A549 (cell line): ENCODE measurements around the gene NRN1L. TPM values are rescaled to one million over a fixed set of nuclear protein-coding genes. Genes with fewer than 3 reads are reported as not detected.

Experiments
- ATAC-seq, 2 experiments: fragments of 200-7000 bp in 1 of 2; fragments of >200 bp in 1 of 2; cut with Nextera tagmentation in 1 of 2; cut with Tn5 transposase in 1 of 2; 3 replicates each; pipeline versions ENCODE4 v1.8.0 to v1.9.1; 2018 to 2020; ENCODE audit warnings: mild to moderate bottlenecking in 1 of 2, moderate library complexity in 1 of 2
- CTCF ChIA-PET: fragments of 300-600 bp; sonication (Branson Sonifier 250); formaldehyde crosslinking; extraction: SDS; loops from one replicate; lab custom pipeline; 2021; ENCODE audit warnings: antibody characterized with exemption, inconsistent platforms; lab: Yijun Ruan, JAX
- POLR2A ChIA-PET: fragments of 350-600 bp; formaldehyde crosslinking; extraction: SDS; loops from one replicate; lab custom pipeline; 2021; ENCODE audit warnings: antibody characterized with exemption, inconsistent platforms; lab: Yijun Ruan, JAX
- DNase-seq, 2 experiments: peaks; one replicate each; pipeline versions ENCODE4 v3.0.0 to v3.0.0-alpha.2; 2011 to 2016; ENCODE audit warnings: low read depth in 1 of 2, low spot score in 1 of 2
- FAIRE-seq: peaks from 2 replicates; lab custom pipeline; 2011; peaks lifted over from hg19 to GRCh38; lab: Jason Lieb, UNC
- H3K27ac ChIP-seq, 2 experiments: fragments of >200 bp; sonication (Bioruptor Twin); formaldehyde crosslinking; 3 replicates each; pipeline ENCODE4 v1.5.1; 2016 to 2017
- H3K4me1 ChIP-seq: fragments of >200 bp; sonication (Bioruptor Twin); formaldehyde crosslinking; 3 replicates; pipeline ENCODE4 v1.6.1; 2016
- H3K4me2 ChIP-seq: fragments of >200 bp; sonication (Bioruptor Twin); formaldehyde crosslinking; 3 replicates; pipeline ENCODE4 v1.6.1; 2016
- H3K4me3 ChIP-seq: fragments of >200 bp; sonication (Bioruptor Twin); formaldehyde crosslinking; 3 replicates; pipeline ENCODE4 v1.5.1; 2016
- H3K9me3 ChIP-seq: fragments of >200 bp; sonication (Bioruptor Twin); formaldehyde crosslinking; 3 replicates; pipeline ENCODE4 v1.6.1; 2016
- BCL3 ChIP-seq: fragments of >200 bp; sonication (Bioruptor Twin); formaldehyde crosslinking; IDR thresholded peaks from 3 replicates; pipeline ENCODE4 v1.6.1; 2016
- BHLHE40 ChIP-seq: IDR thresholded peaks from 2 replicates; pipeline ENCODE4 v1.6.1; 2012; ENCODE audit warnings: low read depth, low read length, inconsistent platforms
- CBX8 ChIP-seq: fragments of 200-600 bp; sonication (generic); IDR thresholded peaks from 2 replicates; pipeline ENCODE4 v1.6.1; 2016
- CHD2 ChIP-seq: fragments of 150-350 bp; IDR thresholded peaks from 2 replicates; pipeline ENCODE4 v1.6.1; 2014; ENCODE audit warnings: low read length; ENCODE audit not compliant: partially characterized antibody
- CTCF ChIP-seq: fragments of >200 bp; sonication (Bioruptor Twin); formaldehyde crosslinking; IDR thresholded peaks from 3 replicates; pipeline ENCODE4 v1.5.1; 2016
- E2F6 ChIP-seq: IDR thresholded peaks from 2 replicates; pipeline ENCODE4 v1.6.1; 2012; ENCODE audit warnings: low read depth, borderline replicate concordance
- EHMT2 ChIP-seq: fragments of 200-600 bp; sonication (generic); IDR thresholded peaks from 2 replicates; pipeline ENCODE4 v1.6.1; 2016; ENCODE audit warnings: antibody characterized with exemption, low read depth, mild to moderate bottlenecking, moderate library complexity
- EP300 ChIP-seq, 2 experiments: fragments of >200 bp; sonication (Bioruptor Twin); formaldehyde crosslinking; IDR thresholded peaks; 2 replicates in 1 of 2; 3 replicates in 1 of 2; pipeline ENCODE4 v1.6.1; 2016 to 2017
- ESRRA ChIP-seq: fragments of 150-350 bp; IDR thresholded peaks from 2 replicates; pipeline ENCODE4 v1.6.1; 2014; ENCODE audit warnings: mild to moderate bottlenecking, low read length, borderline replicate concordance
- FOSB ChIP-seq: fragments of 250-450 bp; sonication (Bioruptor Pico); IDR thresholded peaks from 2 replicates; pipeline ENCODE4 v1.5.0; 2020; ENCODE audit warnings: mild to moderate bottlenecking, moderate library complexity
- GATA3 ChIP-seq: IDR thresholded peaks from 2 replicates; pipeline ENCODE4 v1.6.1; 2012; ENCODE audit warnings: borderline replicate concordance
- HES2 ChIP-seq: fragments of >200 bp; sonication (Bioruptor Twin); formaldehyde crosslinking; IDR thresholded peaks from 2 replicates; pipeline ENCODE4 v1.6.1; 2016
- HOXA7 ChIP-seq: fragments of 250-450 bp; sonication (Bioruptor Pico); IDR thresholded peaks from 2 replicates; pipeline ENCODE4 v1.5.0; 2020; ENCODE audit warnings: mild to moderate bottlenecking, moderate library complexity
- JUN ChIP-seq, 2 experiments: fragments of >200 bp; sonication (Bioruptor Twin); formaldehyde crosslinking; IDR thresholded peaks; 2 replicates in 1 of 2; 3 replicates in 1 of 2; pipeline ENCODE4 v1.6.1; 2016 to 2017
- KDM1A ChIP-seq: fragments of 200-600 bp; sonication (generic); IDR thresholded peaks from 2 replicates; pipeline ENCODE4 v1.6.1; 2016; ENCODE audit warnings: low read depth, mild to moderate bottlenecking
- KDM5A ChIP-seq: fragments of 200-600 bp; sonication (generic); IDR thresholded peaks from 2 replicates; pipeline ENCODE4 v1.6.1; 2016; ENCODE audit warnings: antibody characterized with exemption, mild to moderate bottlenecking
- NFE2L2 ChIP-seq: fragments of 150-350 bp; conservative IDR thresholded peaks from 2 replicates; pipeline ENCODE4 v1.6.1; 2014; ENCODE audit warnings: low read length
- NR3C1 ChIP-seq: fragments of >200 bp; sonication (Bioruptor Twin); formaldehyde crosslinking; IDR thresholded peaks from 3 replicates; pipeline ENCODE4 v1.6.1; 2017
- POLR2A ChIP-seq: IDR thresholded peaks from 2 replicates; pipeline ENCODE4 v1.6.1; 2012; ENCODE audit warnings: mild to moderate bottlenecking, low read length
- REST ChIP-seq: fragments of 200-600 bp; sonication (generic); IDR thresholded peaks from 2 replicates; pipeline ENCODE4 v1.6.1; 2016; ENCODE audit warnings: antibody characterized with exemption, mild to moderate bottlenecking, moderate library complexity
- RFX5 ChIP-seq: fragments of 450-650 bp; IDR thresholded peaks from 2 replicates; pipeline ENCODE4 v1.7.1; 2014; ENCODE audit warnings: antibody characterized with exemption, mild to moderate bottlenecking, moderate library complexity
- SMC3 ChIP-seq: fragments of >200 bp; sonication (Bioruptor Twin); formaldehyde crosslinking; IDR thresholded peaks from 3 replicates; pipeline ENCODE4 v1.6.1; 2018; ENCODE audit warnings: inconsistent platforms
- TFCP2L1 ChIP-seq: fragments of 250-450 bp; sonication (Bioruptor Pico); IDR thresholded peaks from 2 replicates; pipeline ENCODE4 v1.5.0; 2021; ENCODE audit warnings: mild to moderate bottlenecking
- WGBS: methylation state at CpG from one replicate; pipeline ENCODE4 v1.1.6; 2017; ENCODE audit errors: missing lambda C conversion rate; 5-methylcytosine and 5-hydroxymethylcytosine counted together
- polyA plus RNA-seq, 4 experiments: library from polyadenylated mRNA; depleted of rRNA in 3 of 4; stranded (reverse); fragments of >200 nt; fragmentation: RNase III in 1 of 4; extraction: RNeasy Plus Mini Kit Qiagen cat#74134 plus additional on column Dnase treatment in 1 of 4; gene quantifications; 2 replicates in 3 of 4; 3 replicates in 1 of 4; pipeline ENCODE4 v1.2.3, GENCODE V29; 2011 to 2017

NRN1L gene
- polyA plus RNA-seq, 2 of the 4 experiments (the other 2 are of a cell fraction), result 0.22 TPM; not detected in 1

- ChIA-PET POLR2A (no interaction called here), CTCF (interaction anchor here (0.6 to 1.9 kb wide), 10 partner anchors 9 to 322 kb away, joined by 3 to 9 read pairs (median 5); partner anchors contain the start of gene CTRL)
- H3K4me3 ChIP-seq, result no peak overlapping the region
- H3K9me3 ChIP-seq, result no peaks in the 10 kb centered on the region
- no peak overlapping the region for H3K27ac ChIP-seq
- 95% methylated on average over 35 of the region's 36 CpGs for WGBS
- no peak for TF ChIP-seq GATA3
- no peak for TF ChIP-seq RFX5
- TF ChIP-seq TFCP2L1 (CRISPR knock-in tag), result no peak
- TF ChIP-seq EP300 (IDR thresholded peaks at IDR 0.05), result no peak
- TF ChIP-seq HES2, result no peak
- TF ChIP-seq NFE2L2, result no peak
- no peak for TF ChIP-seq ESRRA
- TF ChIP-seq SMC3, result no peak
- TF ChIP-seq NR3C1, result no peak
- no peak for TF ChIP-seq BCL3
- no peak for TF ChIP-seq POLR2A
- no peak for TF ChIP-seq REST
- FAIRE-seq (no peak), ATAC-seq (peak; percentile 12 to 35; a peak in 1 of 6 replicates), DNase-seq (no peak)
- no peaks in the 10 kb centered on the region for H3K4me1 ChIP-seq
- no peak overlapping the region for H3K4me2 ChIP-seq
Observed at GRCh38 chr16:67909056-67909742, 24.5 kb downstream of the NRN1L start.

GRCh38 chr16:67910158-67910557, 25.5 kb downstream of the NRN1L start:
- CTCF ChIA-PET, result interaction anchor here (0.8 to 2.6 kb wide), 8 partner anchors 13 to 318 kb away, joined by 3 to 11 read pairs (median 4); partner anchors contain the start of genes CTRL and NRN1L
- Histone ChIP-seq H3K4me2 (no peak overlapping the region), H3K27ac (no peak overlapping the region), H3K9me3 (no peaks in the 10 kb centered on the region), H3K4me3 (no peak overlapping the region), H3K4me1 (no peaks in the 10 kb centered on the region)
- FAIRE-seq (no peak), DNase-seq (no peak), ATAC-seq (0 out of 6 replicates have a peak, but pooled peaks of 1 of the 2 experiments have one; percentile 24)
- 70% methylated on average over 2 of the region's 2 CpGs for WGBS
- TF ChIP-seq POLR2A, result no peak
- no peak for TF ChIP-seq FOSB (CRISPR knock-in tag)
- TF ChIP-seq HOXA7 (CRISPR knock-in tag), result no peak
- no peak for TF ChIP-seq KDM5A
- TF ChIP-seq EHMT2, result no peak
- no peak for TF ChIP-seq CBX8
- no peak for TF ChIP-seq NR3C1
- TF ChIP-seq E2F6, result no peak
- TF ChIP-seq JUN (IDR thresholded peaks at IDR 0.05), result no peak
- no peak for TF ChIP-seq CHD2
- TF ChIP-seq BHLHE40, result no peak
- no peak for TF ChIP-seq CTCF
- no peak for TF ChIP-seq KDM1A
- POLR2A ChIA-PET, result no interaction called here
